Measurements from ENCODE around the gene ADNP. TPM values are rescaled to one million over a fixed set of nuclear protein-coding genes. Genes with fewer than 3 reads are reported as not detected.

Gene ADNP
- total and polyA plus RNA-seq, 2 of the 13 experiments (the other 11 are each of a cell fraction or from before 2014, with no cell fraction given): 21.0 to 21.5 TPM

GRCh38 chr20:50958615-50959542, 27.6 kb upstream of the ADNP start, which contains the start of gene MOCS3 (continued):
- no peak for TF ChIP-seq ZBTB34 (CRISPR knock-in tag; IDR thresholded peaks at IDR 0.05)
- peak; percentile 82; the same call in 1 of the 2 replicates for TF ChIP-seq CERS6 (CRISPR knock-in tag; IDR thresholded peaks at IDR 0.05)
- TF ChIP-seq ZSCAN20 (CRISPR knock-in tag; IDR thresholded peaks at IDR 0.05; ENCODE audit: borderline replicate concordance): 0 out of 2 replicates have a peak, but pooled peaks have one; percentile 91
- TF ChIP-seq ZNF234 (CRISPR knock-in tag; conservative IDR thresholded peaks at IDR 0.05): no peak; the same call in 1 of the 2 replicates
- no peak for TF ChIP-seq ZNF790 (CRISPR knock-in tag; IDR thresholded peaks at IDR 0.05; ENCODE audit: borderline replicate concordance)
- TF ChIP-seq FOXM1 (CRISPR knock-in tag; IDR thresholded peaks at IDR 0.05): no peak; the same call in 1 of the 2 replicates
- TF ChIP-seq GATA4 (IDR thresholded peaks at IDR 0.05; ENCODE audit: borderline replicate concordance, low read depth): 0 out of 2 replicates have a peak, but pooled peaks have one; percentile 7
- TF ChIP-seq KDM6A (CRISPR knock-in tag; IDR thresholded peaks at IDR 0.05; ENCODE audit: low read depth): no peak
- TF ChIP-seq ZNF292 (CRISPR knock-in tag; IDR thresholded peaks at IDR 0.05; ENCODE audit: borderline replicate concordance, low read depth): 0 out of 2 replicates have a peak, but pooled peaks have one; percentile 43
- TF ChIP-seq HMGXB4 (CRISPR knock-in tag; IDR thresholded peaks at IDR 0.05; ENCODE audit: borderline replicate concordance in 1 of 2, low read depth in 1 of 2): peak in 1 of 2 experiments; percentile 48; a peak in 2 of 4 replicates
- TF ChIP-seq BCLAF1 (IDR thresholded peaks at IDR 0.05): no peak
- peak; percentile 46; the same call in 1 of the 2 replicates for TF ChIP-seq GFI1 (CRISPR knock-in tag; IDR thresholded peaks at IDR 0.05; ENCODE audit: borderline replicate concordance)
- peak; percentile 66; the same call in 1 of the 2 replicates for TF ChIP-seq HIVEP1 (CRISPR knock-in tag; IDR thresholded peaks at IDR 0.05)
- no peak; the same call in 1 of the 2 replicates for TF ChIP-seq ZNF800 (CRISPR knock-in tag; IDR thresholded peaks at IDR 0.05)
- no peak for TF ChIP-seq ZBTB38 (CRISPR knock-in tag; IDR thresholded peaks at IDR 0.05)
- peak; percentile 98 for TF ChIP-seq KAT8 (CRISPR knock-in tag; IDR thresholded peaks at IDR 0.05)
- 0 out of 2 replicates have a peak, but pooled peaks have one; percentile 28 for TF ChIP-seq KAT7 (CRISPR knock-in tag; IDR thresholded peaks at IDR 0.05; ENCODE audit: borderline replicate concordance)
- peak; percentile 94 for TF ChIP-seq AGO2 (optimal IDR thresholded peaks at IDR 0.05; ENCODE audit: low read depth, low read length)

All from HepG2 (cell line).